ENCODE results near the gene TSKS. TPM values are rescaled to one million over a fixed set of nuclear protein-coding genes. Genes with fewer than 3 reads are reported as not detected.

Gene TSKS
- total RNA-seq, 2 experiments from 2014 or later: 0.50 to 0.81 TPM

- no peak overlapping the region for H3K4me3 Mint-ChIP-seq
- no peak for TF ChIP-seq CTCF (IDR thresholded peaks at IDR 0.05)
- H3K9me3 Mint-ChIP-seq: no peaks in the 10 kb centered on the region
- no peak for DNase-seq
- peaks cover 4% of the 10 kb centered on the region for H3K4me1 Mint-ChIP-seq (ENCODE audit: low read depth)
- intact Hi-C loops (cut with micrococcal nuclease): no loop called here
- CTCF ChIA-PET: no interaction called here
- H3K27ac Mint-ChIP-seq: no peak overlapping the region
- no peaks in the 10 kb centered on the region for H3K27me3 Mint-ChIP-seq
- POLR2A ChIA-PET: no interaction called here
- H3K36me3 Mint-ChIP-seq (ENCODE audit: low read depth): peaks cover 24% of the 10 kb centered on the region
- ATAC-seq: no peak
Observed at GRCh38 chr19:49795615-49796014, 32.5 kb upstream of the TSKS start.

DNA sequence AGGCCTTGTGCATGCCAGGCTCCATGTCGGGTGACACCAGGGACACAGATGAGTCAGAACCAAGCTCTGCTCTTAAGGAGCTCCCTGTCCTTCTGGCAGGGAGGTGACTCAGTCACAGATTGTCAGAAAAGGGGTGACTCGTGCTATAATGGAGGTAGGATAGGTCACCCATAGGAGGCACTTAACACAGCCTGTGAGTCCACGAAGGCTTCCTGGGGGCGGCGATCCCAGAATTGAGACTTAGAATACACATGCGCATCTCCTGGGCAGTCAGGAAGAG, 30.4 kb upstream of the TSKS start:
- ChIA-PET CTCF (interaction anchor here (0.8 to 1.0 kb wide), 2 partner anchors 16 to 76 kb away, joined by 3 read pairs; no protein-coding TSS in a partner anchor), POLR2A (interaction anchor here (0.6 kb wide), 1 partner anchor 17 kb away, joined by 3 read pairs; no protein-coding TSS in a partner anchor)
- Mint-ChIP-seq H3K27me3 (no peaks in the 10 kb centered on the region), H3K36me3 (ENCODE audit: low read depth) (peaks cover 19% of the 10 kb centered on the region), H3K4me1 (ENCODE audit: low read depth) (peaks cover 4% of the 10 kb centered on the region), H3K4me3 (no peak overlapping the region), H3K27ac (peak overlapping the region; percentile 74), H3K9me3 (no peaks in the 10 kb centered on the region)
- ATAC-seq (peak; percentile 97), DNase-seq (peak; percentile 32)
- TF ChIP-seq CTCF (IDR thresholded peaks at IDR 0.05): no peak
- intact Hi-C loops (cut with micrococcal nuclease): no loop called here

- no peak for TF ChIP-seq CTCF (IDR thresholded peaks at IDR 0.05)
- DNase-seq (no peak), ATAC-seq (no peak)
- Mint-ChIP-seq H3K27ac (peak overlapping the region; percentile 74), H3K4me1 (ENCODE audit: low read depth) (peaks cover 4% of the 10 kb centered on the region), H3K4me3 (no peak overlapping the region), H3K36me3 (ENCODE audit: low read depth) (peaks cover 24% of the 10 kb centered on the region), H3K9me3 (no peaks in the 10 kb centered on the region), H3K27me3 (no peaks in the 10 kb centered on the region)
- ChIA-PET POLR2A (interaction anchor here (0.6 kb wide), 1 partner anchor 17 kb away, joined by 3 read pairs; no protein-coding TSS in a partner anchor), CTCF (interaction anchor here (1.0 kb wide), 1 partner anchor 17 kb away, joined by 3 read pairs; no protein-coding TSS in a partner anchor)
- intact Hi-C loops (cut with micrococcal nuclease): no loop called here
Observed at GRCh38 chr19:49792829-49793560, 29.9 kb upstream of the TSKS start.

- peaks cover 29% of the 10 kb centered on the region for H3K36me3 Mint-ChIP-seq (ENCODE audit: low read depth)
- no peak for ATAC-seq
- TF ChIP-seq CTCF (IDR thresholded peaks at IDR 0.05): no peak
- H3K27ac Mint-ChIP-seq: no peak overlapping the region
- CTCF ChIA-PET: no interaction called here
- intact Hi-C loops (cut with micrococcal nuclease): no loop called here
- POLR2A ChIA-PET: no interaction called here
- no peaks in the 10 kb centered on the region for H3K27me3 Mint-ChIP-seq
- no peaks in the 10 kb centered on the region for H3K9me3 Mint-ChIP-seq
- no peak overlapping the region for H3K4me3 Mint-ChIP-seq
- peaks cover 4% of the 10 kb centered on the region for H3K4me1 Mint-ChIP-seq (ENCODE audit: low read depth)
- DNase-seq: no peak
Observed at GRCh38 chr19:49791776-49792445, 28.8 kb upstream of the TSKS start.

GRCh38 chr19:49790866-49791265, 27.8 kb upstream of the TSKS start:
- Mint-ChIP-seq H3K4me3 (no peak overlapping the region), H3K36me3 (ENCODE audit: low read depth) (peaks cover 24% of the 10 kb centered on the region), H3K27me3 (no peaks in the 10 kb centered on the region), H3K9me3 (no peaks in the 10 kb centered on the region), H3K27ac (no peak overlapping the region), H3K4me1 (ENCODE audit: low read depth) (peaks cover 4% of the 10 kb centered on the region)
- intact Hi-C loops (cut with micrococcal nuclease): no loop called here
- POLR2A ChIA-PET: no interaction called here
- no peak for TF ChIP-seq CTCF (IDR thresholded peaks at IDR 0.05)
- no peak for DNase-seq
- no peak for ATAC-seq
- CTCF ChIA-PET: no interaction called here

All from activated CD8-positive, alpha-beta T cell treated with anti-CD3 and anti-CD28 coated beads for 36 hours (primary cell).